ENCODE data around the gene CCM2. TPM values are rescaled to one million over a fixed set of nuclear protein-coding genes. Genes with fewer than 3 reads are reported as not detected.

Gene CCM2
- total RNA-seq, 1 donor from 2014 or later: 47.8 TPM

- no peaks in the 10 kb centered on the region for H3K36me3 Mint-ChIP-seq (ENCODE audit: low read depth)
- peaks cover 5% of the 10 kb centered on the region for H3K4me1 Mint-ChIP-seq (ENCODE audit: low read depth)
- TF ChIP-seq CTCF (IDR thresholded peaks at IDR 0.05): no peak
- no peaks in the 10 kb centered on the region for H3K9me3 Mint-ChIP-seq (ENCODE audit: low read depth)
- no peaks in the 10 kb centered on the region for H3K27me3 Mint-ChIP-seq (ENCODE audit: low read depth)
- H3K27ac Mint-ChIP-seq (ENCODE audit: unreplicated experiment): no peak overlapping the region
- peak overlapping the region; percentile 72 for H3K4me3 Mint-ChIP-seq (ENCODE audit: unreplicated experiment)
- peak; percentile 82 for DNase-seq (ENCODE audit: low spot score)
These were observed 87.5 kb downstream of the CCM2 start for GRCh38 chr7:45087301-45088145.

GRCh38 chr7:45088146-45088701 is 88.2 kb downstream of the CCM2 start:
- DNase-seq (ENCODE audit: low spot score): peak; percentile 78
- Mint-ChIP-seq H3K9me3 (ENCODE audit: low read depth) (no peaks in the 10 kb centered on the region), H3K4me3 (ENCODE audit: unreplicated experiment) (peak overlapping the region; percentile 72)

DNA sequence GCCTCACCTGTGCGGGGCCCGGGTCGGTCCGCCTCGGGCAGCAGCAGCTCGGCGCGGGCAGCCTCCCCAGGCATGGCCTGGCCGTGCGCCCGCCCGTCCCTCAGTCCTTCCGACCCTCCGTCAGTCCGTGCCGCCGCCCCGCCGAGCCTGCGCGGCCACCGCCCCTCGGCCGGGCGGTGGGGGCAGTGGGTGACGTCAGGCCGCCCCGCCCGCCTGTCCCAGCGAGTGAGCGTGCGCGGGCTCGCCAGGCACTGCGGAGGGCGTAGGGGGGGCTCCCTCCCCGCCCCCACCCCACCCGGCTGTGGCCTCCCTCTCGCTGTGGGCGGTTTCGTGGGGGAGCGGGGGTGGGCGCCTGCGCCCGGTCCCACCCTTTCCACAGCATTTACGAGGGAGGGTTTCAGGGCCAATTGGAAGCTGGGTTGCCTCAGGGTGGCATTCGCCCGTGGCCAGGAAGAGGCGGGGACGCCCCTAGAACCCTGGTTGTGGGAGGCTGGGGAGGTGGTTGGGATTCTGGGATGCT is 88.9 kb downstream of the CCM2 start, which contains the start of gene NACAD:
Gene NACAD (minus strand): TSS at position 149 of the 520 bp plus-strand sequence. CDS start 75 bp downstream, at position 74.
- Mint-ChIP-seq H3K27ac (ENCODE audit: unreplicated experiment) (no peak within 1 kb of the TSS), H3K27me3 (ENCODE audit: low read depth) (no peaks in the 10 kb centered on the region), H3K36me3 (ENCODE audit: low read depth) (peaks cover 2% of the 10 kb centered on the region), H3K4me3 (ENCODE audit: unreplicated experiment) (peak within 1 kb of the TSS; percentile 80), H3K9me3 (ENCODE audit: low read depth) (peaks cover 3% of the 10 kb centered on the region), H3K4me1 (ENCODE audit: low read depth) (peaks cover 5% of the 10 kb centered on the region)
- no peak for TF ChIP-seq CTCF (IDR thresholded peaks at IDR 0.05)
- DNase-seq (ENCODE audit: low spot score): peak; percentile 40

More at GRCh38 chr7:45088146-45088701, 88.2 kb downstream of the CCM2 start:
- Mint-ChIP-seq H3K27ac (ENCODE audit: unreplicated experiment) (no peak overlapping the region), H3K4me1 (ENCODE audit: low read depth) (peaks cover 5% of the 10 kb centered on the region), H3K36me3 (ENCODE audit: low read depth) (no peaks in the 10 kb centered on the region), H3K27me3 (ENCODE audit: low read depth) (no peaks in the 10 kb centered on the region)
- no peak for TF ChIP-seq CTCF (IDR thresholded peaks at IDR 0.05)

- Mint-ChIP-seq H3K27ac (ENCODE audit: unreplicated experiment) (no peak overlapping the region), H3K4me3 (ENCODE audit: unreplicated experiment) (peak overlapping the region; percentile 80), H3K36me3 (ENCODE audit: low read depth) (peaks cover 2% of the 10 kb centered on the region), H3K27me3 (ENCODE audit: low read depth) (no peaks in the 10 kb centered on the region), H3K9me3 (ENCODE audit: low read depth) (peaks cover 3% of the 10 kb centered on the region), H3K4me1 (ENCODE audit: low read depth) (peaks cover 5% of the 10 kb centered on the region)
- peak; percentile 84 for DNase-seq (ENCODE audit: low spot score)
- TF ChIP-seq CTCF (IDR thresholded peaks at IDR 0.05): no peak
These were observed 89.4 kb downstream of the CCM2 start for GRCh38 chr7:45089341-45089891.
